Subcutaneous adipose tissue (tissue), 4 donors: ENCODE data around the gene HES2. TPM values are rescaled to one million over a fixed set of nuclear protein-coding genes. Genes with fewer than 3 reads are reported as not detected.

Experiments
- total RNA-seq, 4 donors: library from RNA; depleted of rRNA; stranded (reverse); fragments of >200 nt; gene quantifications; one replicate each; pipeline ENCODE4 v1.1.0, GENCODE V29; 2016
- TF ChIP-seq, protein P1 (sequence below): fragments of 450-650 bp; IDR thresholded peaks from one replicate; pipeline ENCODE4 v1.5.1; 2016; ENCODE audit warnings: low read depth, mild to moderate bottlenecking, control low read depth, antibody characterized with exemption, moderate library complexity

Gene HES2
- total RNA-seq, 4 donors from 2014 or later = under 0.01 to 0.19 (median 0.17) TPM; not detected in 1

DNA sequence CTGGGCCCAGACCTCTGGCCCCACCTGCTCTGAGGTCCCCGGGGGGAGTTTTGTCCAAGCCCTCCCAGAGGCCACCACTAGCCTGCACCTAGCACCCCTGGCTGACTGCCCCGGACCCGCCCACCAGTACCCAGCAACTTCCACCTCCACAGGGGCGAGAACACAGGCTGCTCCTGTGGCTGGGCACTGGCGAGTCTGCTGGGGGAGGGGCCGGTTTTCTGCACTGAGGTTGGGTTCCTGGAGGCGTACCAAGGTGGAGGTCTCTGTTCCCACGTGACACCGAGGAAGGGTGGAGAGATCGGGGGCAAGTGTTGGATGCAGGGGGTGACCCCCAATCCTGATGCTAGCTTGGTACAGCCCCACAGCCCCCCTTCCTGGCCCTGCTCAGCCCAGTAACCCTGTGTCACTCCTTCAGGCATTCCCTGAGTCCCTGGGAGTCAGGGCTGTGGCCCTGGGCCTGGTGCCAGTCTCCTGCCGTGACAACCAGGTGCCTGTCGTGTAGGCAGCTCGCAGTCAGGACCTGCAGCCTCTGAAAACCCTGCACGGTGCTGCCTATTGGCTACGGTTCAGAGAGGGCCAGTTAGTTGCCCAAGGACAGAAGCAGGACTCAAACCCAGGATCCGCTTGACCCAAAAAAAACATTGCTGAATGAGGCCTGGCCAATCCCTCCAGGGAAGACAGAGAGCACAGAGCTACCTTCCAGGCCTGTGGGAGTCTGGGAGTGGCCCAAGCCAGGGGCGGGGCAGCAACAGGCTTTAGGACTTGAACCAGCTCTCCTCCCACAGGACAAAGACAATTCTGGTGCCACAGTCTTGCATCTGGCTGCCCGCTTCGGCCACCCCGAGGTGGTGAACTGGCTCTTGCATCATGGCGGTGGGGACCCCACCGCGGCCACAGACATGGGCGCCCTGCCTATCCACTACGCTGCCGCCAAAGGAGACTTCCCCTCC is 8.0 kb upstream of the HES2 start:
- TF ChIP-seq, protein P1, sequence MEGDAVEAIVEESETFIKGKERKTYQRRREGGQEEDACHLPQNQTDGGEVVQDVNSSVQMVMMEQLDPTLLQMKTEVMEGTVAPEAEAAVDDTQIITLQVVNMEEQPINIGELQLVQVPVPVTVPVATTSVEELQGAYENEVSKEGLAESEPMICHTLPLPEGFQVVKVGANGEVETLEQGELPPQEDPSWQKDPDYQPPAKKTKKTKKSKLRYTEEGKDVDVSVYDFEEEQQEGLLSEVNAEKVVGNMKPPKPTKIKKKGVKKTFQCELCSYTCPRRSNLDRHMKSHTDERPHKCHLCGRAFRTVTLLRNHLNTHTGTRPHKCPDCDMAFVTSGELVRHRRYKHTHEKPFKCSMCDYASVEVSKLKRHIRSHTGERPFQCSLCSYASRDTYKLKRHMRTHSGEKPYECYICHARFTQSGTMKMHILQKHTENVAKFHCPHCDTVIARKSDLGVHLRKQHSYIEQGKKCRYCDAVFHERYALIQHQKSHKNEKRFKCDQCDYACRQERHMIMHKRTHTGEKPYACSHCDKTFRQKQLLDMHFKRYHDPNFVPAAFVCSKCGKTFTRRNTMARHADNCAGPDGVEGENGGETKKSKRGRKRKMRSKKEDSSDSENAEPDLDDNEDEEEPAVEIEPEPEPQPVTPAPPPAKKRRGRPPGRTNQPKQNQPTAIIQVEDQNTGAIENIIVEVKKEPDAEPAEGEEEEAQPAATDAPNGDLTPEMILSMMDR = no peak

DNA sequence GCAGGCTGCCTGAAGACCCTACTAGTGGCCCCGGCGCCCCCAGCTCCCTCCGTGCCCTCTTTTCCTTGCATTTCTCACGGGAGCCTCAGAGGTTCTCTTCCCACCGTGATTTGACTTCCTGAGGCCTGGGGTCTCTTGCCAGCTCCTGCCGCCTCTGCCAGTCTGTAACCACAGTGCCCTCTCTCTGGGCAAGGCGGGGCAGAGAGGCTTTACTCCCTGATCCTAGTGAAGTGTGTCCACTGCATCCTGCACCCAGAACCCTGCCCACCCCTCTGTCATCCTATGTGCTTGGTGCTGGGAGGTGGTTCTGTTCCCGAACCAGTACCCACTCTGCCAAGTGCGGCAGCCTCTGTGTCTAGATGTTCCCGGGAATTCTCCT is 7.2 kb upstream of the HES2 start:
- TF ChIP-seq, protein P1 = no peak

DNA sequence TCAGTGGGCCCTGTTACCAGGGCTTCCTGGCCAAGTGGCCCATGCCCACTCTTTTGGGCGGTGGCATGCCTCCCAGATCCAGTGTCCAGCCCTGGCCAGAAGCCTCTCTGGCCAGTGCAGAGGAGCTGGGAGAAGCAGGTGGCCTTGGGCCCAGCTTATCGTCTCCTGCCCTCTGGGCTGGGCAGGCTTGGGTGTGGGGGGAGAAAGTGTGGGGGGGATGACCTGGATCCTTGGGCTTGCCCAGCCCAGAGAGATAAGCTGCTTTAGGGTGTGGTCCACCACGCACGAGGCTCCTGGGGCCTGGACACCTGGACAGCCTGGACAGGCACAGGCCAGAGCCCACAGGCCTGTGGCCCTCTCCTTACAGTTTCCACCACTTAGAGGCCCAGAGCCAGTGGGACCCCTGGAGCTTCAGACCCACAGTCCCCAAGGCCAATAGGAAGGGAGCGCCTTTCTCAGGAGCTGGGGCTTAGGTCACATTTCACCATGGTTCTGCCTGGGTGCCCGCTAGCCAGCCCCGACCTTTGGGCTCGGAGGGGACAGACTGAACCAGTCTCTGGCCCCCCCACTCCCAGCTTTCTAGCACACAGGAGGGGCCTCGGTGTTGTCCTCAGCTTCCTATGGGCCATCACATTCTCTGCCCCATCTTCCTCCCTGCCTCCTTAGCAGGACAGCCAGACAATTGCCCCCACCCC is 6.7 kb upstream of the HES2 start:
- TF ChIP-seq, protein P1 = no peak

DNA sequence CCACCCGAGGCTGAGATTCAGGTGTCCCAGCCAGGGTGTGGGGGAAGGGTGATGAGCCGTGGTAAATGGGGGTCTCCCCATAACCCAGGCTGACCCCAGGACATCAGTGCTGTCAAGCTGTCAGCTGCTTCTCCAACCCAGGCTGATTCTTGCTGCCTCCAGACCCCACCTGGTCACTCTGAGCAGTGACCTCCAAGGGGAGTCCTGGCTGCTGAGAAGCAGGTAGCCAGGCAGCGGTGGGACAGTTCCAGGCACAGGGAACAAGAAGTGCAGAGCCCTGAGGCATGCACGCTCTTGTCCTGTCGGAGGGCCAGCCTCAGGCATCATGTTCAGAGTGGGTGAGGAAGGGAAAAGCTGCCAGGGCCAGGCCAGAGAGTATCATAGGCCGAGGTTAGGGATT is 5.9 kb upstream of the HES2 start:
- TF ChIP-seq, protein P1 = no peak

DNA sequence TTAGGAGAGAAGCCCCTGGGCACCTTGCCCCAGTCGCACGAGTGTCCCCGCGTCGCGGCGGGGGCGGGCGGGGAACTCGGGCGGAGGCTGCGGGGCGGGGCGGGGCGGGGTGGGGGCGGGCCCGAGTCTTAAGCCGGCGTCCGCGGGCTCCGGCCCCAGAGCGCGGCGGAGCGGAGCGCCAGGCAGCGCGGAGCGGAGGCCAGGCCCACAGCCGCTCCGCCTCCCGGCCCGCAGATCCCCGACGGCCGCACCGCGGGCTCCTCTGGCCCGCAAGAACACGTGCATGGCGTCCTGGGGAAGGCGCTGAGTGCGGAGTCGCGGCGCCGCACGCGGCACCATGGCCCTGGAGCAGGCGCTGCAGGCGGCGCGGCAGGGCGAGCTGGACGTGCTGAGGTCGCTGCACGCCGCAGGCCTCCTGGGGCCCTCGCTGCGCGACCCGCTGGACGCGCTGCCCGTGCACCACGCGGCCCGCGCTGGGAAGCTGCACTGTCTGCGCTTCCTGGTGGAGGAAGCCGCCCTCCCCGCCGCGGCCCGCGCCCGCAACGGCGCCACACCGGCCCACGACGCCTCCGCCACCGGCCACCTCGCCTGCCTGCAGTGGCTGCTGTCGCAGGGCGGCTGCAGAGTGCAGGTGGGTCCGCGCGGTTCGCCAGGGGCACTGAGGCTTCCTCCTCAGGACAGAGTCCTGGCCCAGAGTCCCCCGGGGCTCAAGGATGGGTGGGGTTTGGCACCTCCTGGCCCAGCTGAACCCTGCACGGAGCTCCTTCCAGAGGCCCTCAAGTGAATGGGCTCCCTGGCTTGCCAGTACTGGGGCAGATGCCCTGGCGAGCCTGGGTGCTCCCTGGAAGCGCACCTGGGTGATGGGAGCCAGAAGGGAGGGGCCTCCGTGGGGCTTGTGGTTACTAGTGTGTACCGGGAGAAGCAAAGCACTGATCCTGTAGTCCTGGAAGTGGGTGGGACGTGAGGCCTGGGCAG is 5.2 kb upstream of the HES2 start, which contains the start of gene ESPN:
Gene ESPN (plus strand): TSS at position 158 of the 975 bp plus-strand sequence. CDS start 180 bp downstream, at position 338.
- TF ChIP-seq, protein P1 = no peak

DNA sequence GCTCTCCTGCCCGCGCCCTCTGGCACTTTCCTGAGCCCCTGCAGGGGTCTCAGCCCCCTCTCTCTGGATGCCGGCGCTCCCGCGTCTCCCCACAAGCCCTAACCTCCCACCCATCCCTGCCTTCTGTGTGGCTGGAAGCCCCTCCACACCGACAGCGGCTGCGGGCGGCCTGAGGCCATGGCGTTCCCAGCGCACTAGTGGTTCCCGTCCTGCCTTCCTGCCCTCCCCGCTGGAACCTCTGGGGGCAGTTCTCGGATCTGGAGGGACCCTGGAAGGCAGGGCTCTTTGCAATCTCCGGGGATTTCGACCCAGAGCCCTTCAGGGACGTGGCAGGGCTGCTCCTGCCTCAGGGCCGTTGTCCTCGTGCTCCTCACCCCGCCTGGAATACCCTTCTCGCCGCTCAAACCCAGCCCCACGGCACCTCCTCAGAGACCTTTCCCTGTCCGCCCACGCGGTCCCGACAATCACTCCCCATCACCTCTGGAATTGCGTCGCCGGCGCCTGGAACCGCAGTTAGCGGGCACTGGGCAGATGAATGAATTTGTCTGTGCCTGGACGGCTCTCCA is 4.4 kb upstream of the HES2 start:
- TF ChIP-seq, protein P1 = no peak
